ENCODE results near the gene RPRML.

Gene RPRML

GRCh38 chr17:46935658-46936266 lies 43.3 kb downstream of the RPRML start:
- TF ChIP-seq, protein P1, sequence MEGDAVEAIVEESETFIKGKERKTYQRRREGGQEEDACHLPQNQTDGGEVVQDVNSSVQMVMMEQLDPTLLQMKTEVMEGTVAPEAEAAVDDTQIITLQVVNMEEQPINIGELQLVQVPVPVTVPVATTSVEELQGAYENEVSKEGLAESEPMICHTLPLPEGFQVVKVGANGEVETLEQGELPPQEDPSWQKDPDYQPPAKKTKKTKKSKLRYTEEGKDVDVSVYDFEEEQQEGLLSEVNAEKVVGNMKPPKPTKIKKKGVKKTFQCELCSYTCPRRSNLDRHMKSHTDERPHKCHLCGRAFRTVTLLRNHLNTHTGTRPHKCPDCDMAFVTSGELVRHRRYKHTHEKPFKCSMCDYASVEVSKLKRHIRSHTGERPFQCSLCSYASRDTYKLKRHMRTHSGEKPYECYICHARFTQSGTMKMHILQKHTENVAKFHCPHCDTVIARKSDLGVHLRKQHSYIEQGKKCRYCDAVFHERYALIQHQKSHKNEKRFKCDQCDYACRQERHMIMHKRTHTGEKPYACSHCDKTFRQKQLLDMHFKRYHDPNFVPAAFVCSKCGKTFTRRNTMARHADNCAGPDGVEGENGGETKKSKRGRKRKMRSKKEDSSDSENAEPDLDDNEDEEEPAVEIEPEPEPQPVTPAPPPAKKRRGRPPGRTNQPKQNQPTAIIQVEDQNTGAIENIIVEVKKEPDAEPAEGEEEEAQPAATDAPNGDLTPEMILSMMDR (IDR thresholded peaks at IDR 0.05; ENCODE audit: low read length, missing control alignments) = no peak
- no peak overlapping the region for H3K4me3 ChIP-seq (replicated peaks; ENCODE audit: low read depth, low read length)
- DNase-seq (ENCODE audit: low read depth) = peak; percentile 62

- TF ChIP-seq, protein P1 (IDR thresholded peaks at IDR 0.05; ENCODE audit: low read length, missing control alignments) = no peak
- H3K4me3 ChIP-seq (replicated peaks; ENCODE audit: low read depth, low read length) = no peak overlapping the region
- DNase-seq (ENCODE audit: low read depth) = no peak
Observed at GRCh38 chr17:46931596-46931995, 47.5 kb downstream of the RPRML start.

DNA sequence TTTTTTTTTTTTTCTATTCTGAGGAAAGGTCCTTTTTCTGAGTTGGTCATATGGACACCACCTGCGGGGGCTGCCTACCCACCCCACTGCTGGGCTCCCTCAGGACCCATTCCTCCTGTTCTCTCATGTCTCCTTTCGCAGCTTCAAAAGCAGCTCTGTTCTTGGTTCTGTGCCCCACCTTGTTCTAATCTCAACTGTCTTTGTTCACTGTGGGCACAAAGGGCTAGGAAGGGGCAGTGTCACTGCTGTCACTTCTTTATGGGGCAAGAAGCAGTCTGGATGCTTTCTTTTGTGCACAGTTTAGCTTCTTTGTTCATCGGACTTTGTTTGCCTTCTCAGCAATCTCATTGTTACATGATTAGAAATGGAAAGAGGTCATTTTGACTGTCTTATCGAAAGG lies 49.0 kb downstream of the RPRML start:
- DNase-seq (ENCODE audit: low read depth) = no peak
- no peak overlapping the region for H3K4me3 ChIP-seq (replicated peaks; ENCODE audit: low read depth, low read length)
- TF ChIP-seq, protein P1 (IDR thresholded peaks at IDR 0.05; ENCODE audit: low read length, missing control alignments) = no peak

DNA sequence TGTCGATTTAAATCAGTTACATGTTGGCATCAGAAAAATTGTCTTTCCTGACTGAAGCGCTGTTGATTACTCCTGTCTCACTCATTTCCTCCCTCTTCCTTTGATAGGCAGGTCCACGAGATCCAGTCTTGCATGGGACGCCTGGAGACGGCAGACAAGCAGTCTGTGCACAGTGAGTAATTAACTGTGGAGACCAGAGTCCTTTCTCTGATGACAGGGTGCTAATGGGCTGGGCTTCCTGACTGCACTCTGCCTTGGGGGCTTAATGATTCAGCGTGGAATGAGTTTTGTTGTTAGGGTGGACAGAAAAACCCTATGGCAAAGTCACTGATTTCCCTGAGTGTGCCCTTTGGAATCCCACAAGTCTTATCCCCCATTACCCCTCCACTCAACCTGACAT lies 49.6 kb downstream of the RPRML start:
- no peak for DNase-seq (ENCODE audit: low read depth)
- H3K4me3 ChIP-seq (replicated peaks; ENCODE audit: low read depth, low read length) = no peak overlapping the region
- TF ChIP-seq, protein P1 (IDR thresholded peaks at IDR 0.05; ENCODE audit: low read length, missing control alignments) = no peak

DNA sequence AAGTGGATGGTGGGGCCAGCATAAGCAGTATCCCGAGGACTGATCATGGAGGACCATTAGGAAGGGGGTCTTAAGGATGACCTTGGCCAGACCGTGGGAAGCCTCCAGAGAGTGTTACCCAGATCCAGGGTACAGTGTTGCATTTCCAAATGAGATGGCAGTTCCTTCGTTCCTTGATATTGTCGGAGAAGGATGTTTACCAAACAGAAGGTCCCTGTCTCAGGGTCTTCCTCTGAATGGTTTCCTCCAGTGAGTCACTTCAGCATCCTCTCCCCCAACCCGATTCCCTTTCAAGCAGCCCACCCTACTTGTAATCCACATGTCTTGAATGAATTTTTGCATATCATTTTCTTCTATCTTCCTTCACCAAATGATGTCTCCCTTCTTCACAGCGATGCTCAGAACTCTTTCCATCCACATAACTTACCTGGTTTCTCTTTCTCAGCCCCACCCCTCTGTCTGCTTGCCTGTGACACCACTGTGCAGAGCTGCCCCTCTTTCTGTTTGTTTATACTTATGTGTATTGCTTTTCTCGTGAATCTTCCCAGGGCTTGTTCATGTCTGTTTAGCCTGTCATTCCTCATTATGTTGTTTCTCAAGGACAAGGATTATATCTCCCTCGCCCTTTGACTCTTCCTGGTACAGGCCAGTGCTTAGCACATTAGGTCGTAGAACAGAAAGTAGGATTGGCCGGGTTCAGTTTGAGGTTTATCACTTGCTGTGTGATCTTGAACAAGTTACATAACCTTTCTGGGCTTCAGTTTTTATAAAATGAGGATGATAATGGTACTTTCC lies 50.4 kb downstream of the RPRML start:
- DNase-seq (ENCODE audit: low read depth) = no peak
- H3K4me3 ChIP-seq (replicated peaks; ENCODE audit: low read depth, low read length) = no peak overlapping the region
- TF ChIP-seq, protein P1 (IDR thresholded peaks at IDR 0.05; ENCODE audit: low read length, missing control alignments) = no peak
